WTC11 (cell line): ENCODE data around the gene ERC2. TPM values are rescaled to one million over a fixed set of nuclear protein-coding genes. Genes with fewer than 3 reads are reported as not detected.

ENCODE experiments used
- ATAC-seq: fragments of 200-7000 bp; cut with Tn5 transposase; 2 replicates; pipeline ENCODE4 v1.10.0; 2021; ENCODE audit warnings: mild to moderate bottlenecking, moderate library complexity
- CTCF ChIA-PET: fragments of 300-600 bp; sonication (Branson Sonifier 250); formaldehyde crosslinking; loops from one replicate; lab custom pipeline; 2021; ENCODE audit warnings: antibody characterized with exemption; lab: Charles Lee
- POLR2A ChIA-PET: fragments of 350-600 bp; sonication (Branson Sonifier 250); formaldehyde crosslinking; loops from one replicate; lab custom pipeline; 2021; ENCODE audit warnings: antibody characterized with exemption; lab: Charles Lee
- DNase-seq: peaks from one replicate; pipeline ENCODE4 v3.0.0; 2021; ENCODE audit warnings: low spot score
- H3K27ac Mint-ChIP-seq: 2 replicates; pipeline ENCODE4 v1.8.0; 2021; ENCODE audit warnings: mixed read lengths
- H3K27me3 Mint-ChIP-seq: 2 replicates; pipeline ENCODE4 v1.8.0; 2021; ENCODE audit warnings: low read depth, mild to moderate bottlenecking, moderate library complexity, mixed read lengths
- H3K36me3 Mint-ChIP-seq: 2 replicates; pipeline ENCODE4 v1.8.0; 2021; ENCODE audit warnings: mixed read lengths
- H3K4me1 Mint-ChIP-seq: 2 replicates; pipeline ENCODE4 v1.8.0; 2022; ENCODE audit warnings: mixed read lengths
- H3K4me3 Mint-ChIP-seq: 2 replicates; pipeline ENCODE4 v1.8.0; 2021; ENCODE audit warnings: mild to moderate bottlenecking, moderate library complexity, mixed read lengths
- H3K9me3 Mint-ChIP-seq: 2 replicates; pipeline ENCODE4 v1.8.0; 2021; ENCODE audit warnings: mixed read lengths
- AR ChIP-seq: fragments of 250-450 bp; sonication (Bioruptor Pico); IDR thresholded peaks from 2 replicates; pipeline ENCODE4 v1.9.0; 2021; ENCODE audit warnings: mild to moderate bottlenecking
- GRHL2 ChIP-seq: fragments of 250-450 bp; sonication (Bioruptor Pico); IDR thresholded peaks from 2 replicates; pipeline ENCODE4 v1.8.0; 2022; ENCODE audit warnings: mild to moderate bottlenecking, moderate library complexity; ENCODE audit not compliant: insufficient replicate concordance, severe bottlenecking
- JUN ChIP-seq: sonication (generic); formaldehyde crosslinking; IDR thresholded peaks from 2 replicates; pipeline ENCODE4 v1.8.0; 2023; ENCODE audit warnings: mild to moderate bottlenecking, missing genetic modification reagents
- NFE2L1 ChIP-seq: sonication (generic); formaldehyde crosslinking; IDR thresholded peaks from 2 replicates; pipeline ENCODE4 v1.8.1; 2023; ENCODE audit warnings: missing genetic modification reagents
- NR1H2 ChIP-seq: sonication (generic); formaldehyde crosslinking; IDR thresholded peaks from 2 replicates; pipeline ENCODE4 v1.9.0; 2021; ENCODE audit warnings: mild to moderate bottlenecking, moderate library complexity, missing genetic modification reagents
- PREB ChIP-seq: sonication (generic); formaldehyde crosslinking; IDR thresholded peaks from 2 replicates; pipeline ENCODE4 v1.8.1; 2022; ENCODE audit warnings: mild to moderate bottlenecking, missing genetic modification reagents, moderate library complexity, borderline replicate concordance
- PRRX2 ChIP-seq: fragments of 250-450 bp; sonication (Bioruptor Pico); IDR thresholded peaks from 2 replicates; pipeline ENCODE4 v1.8.0; 2021; ENCODE audit warnings: mild to moderate bottlenecking
- SMAD3 ChIP-seq: sonication (generic); formaldehyde crosslinking; IDR thresholded peaks from 2 replicates; pipeline ENCODE4 v1.8.0; 2022; ENCODE audit warnings: missing genetic modification reagents, mild to moderate bottlenecking, borderline replicate concordance
- SMAD4 ChIP-seq: sonication (generic); formaldehyde crosslinking; IDR thresholded peaks from 2 replicates; pipeline ENCODE4 v1.8.0; 2022; ENCODE audit warnings: mild to moderate bottlenecking, missing genetic modification reagents
- SP1 ChIP-seq: sonication (generic); formaldehyde crosslinking; conservative IDR thresholded peaks from 2 replicates; pipeline ENCODE4 v1.8.1; 2022; ENCODE audit warnings: missing genetic modification reagents
- USF1 ChIP-seq: sonication (generic); formaldehyde crosslinking; IDR thresholded peaks from 2 replicates; pipeline ENCODE4 v1.8.0; 2022; ENCODE audit warnings: mild to moderate bottlenecking, missing genetic modification reagents
- ZNF232 ChIP-seq: sonication (generic); formaldehyde crosslinking; IDR thresholded peaks from 2 replicates; pipeline ENCODE4 v1.8.0; 2022; ENCODE audit warnings: mild to moderate bottlenecking, missing genetic modification reagents
- ZNF281 ChIP-seq: sonication (generic); formaldehyde crosslinking; IDR thresholded peaks from 2 replicates; pipeline ENCODE4 v1.8.0; 2023; ENCODE audit warnings: mild to moderate bottlenecking, missing genetic modification reagents
- ZNF423 ChIP-seq: fragments of 250-450 bp; sonication (Bioruptor Pico); IDR thresholded peaks from 2 replicates; pipeline ENCODE4 v2.1.2; 2022; ENCODE audit warnings: mild to moderate bottlenecking, moderate library complexity
- ZNF671 ChIP-seq: fragments of 250-450 bp; sonication (Bioruptor Pico); IDR thresholded peaks from 2 replicates; pipeline ENCODE4 v1.8.0; 2021; ENCODE audit warnings: mild to moderate bottlenecking
- total RNA-seq: library from RNA; stranded (reverse); gene quantifications from 3 replicates; pipeline ENCODE4 v1.2.3, GENCODE V29; 2021

Gene ERC2
- total RNA-seq, 1 experiment from 2014 or later = 23.5 TPM

GRCh38 chr3:55792009-55792408, 676.3 kb downstream of the ERC2 start (continued):
- TF ChIP-seq USF1 (CRISPR knock-in tag) = no peak
- TF ChIP-seq NR1H2 = no peak
- TF ChIP-seq ZNF423 (CRISPR knock-in tag) = no peak
- no peak for TF ChIP-seq AR (CRISPR knock-in tag)
- TF ChIP-seq SP1 (CRISPR knock-in tag) = no peak

- Mint-ChIP-seq H3K9me3 (no peaks in the 10 kb centered on the region), H3K36me3 (no peaks in the 10 kb centered on the region), H3K27ac (no peak overlapping the region), H3K27me3 (no peaks in the 10 kb centered on the region), H3K4me1 (peaks cover 4% of the 10 kb centered on the region; the same call in 1 of the 2 replicates), H3K4me3 (no peak overlapping the region)
- ChIA-PET POLR2A (no interaction called here), CTCF (no interaction called here)
- DNase-seq (no peak), ATAC-seq (no peak)
- TF ChIP-seq ZNF281 (CRISPR knock-in tag) = no peak
- TF ChIP-seq SMAD4 = no peak
- no peak for TF ChIP-seq ZNF671 (CRISPR knock-in tag)
- TF ChIP-seq NFE2L1 (CRISPR knock-in tag) = no peak
- no peak for TF ChIP-seq GRHL2 (CRISPR knock-in tag)
- no peak for TF ChIP-seq JUN (CRISPR knock-in tag)
- TF ChIP-seq ZNF232 (CRISPR knock-in tag) = no peak
- no peak for TF ChIP-seq PREB (CRISPR knock-in tag)
Observed at GRCh38 chr3:55790596-55791350, 677.5 kb downstream of the ERC2 start.

GRCh38 chr3:55789516-55789915, 678.8 kb downstream of the ERC2 start:
- ATAC-seq (no peak), DNase-seq (no peak)
- peaks cover 4% of the 10 kb centered on the region; the same call in 1 of the 2 replicates for H3K4me1 Mint-ChIP-seq
- H3K36me3 Mint-ChIP-seq = no peaks in the 10 kb centered on the region
- no peaks in the 10 kb centered on the region for H3K27me3 Mint-ChIP-seq
- no peak overlapping the region for H3K27ac Mint-ChIP-seq
- H3K9me3 Mint-ChIP-seq = no peaks in the 10 kb centered on the region
- no peak overlapping the region for H3K4me3 Mint-ChIP-seq
- ChIA-PET POLR2A (no interaction called here), CTCF (no interaction called here)
- TF ChIP-seq SMAD3 (CRISPR knock-in tag) = no peak
- TF ChIP-seq PRRX2 (CRISPR knock-in tag) = no peak
